Caki2 (cell line): ENCODE data around the gene CDH7. TPM values are rescaled to one million over a fixed set of nuclear protein-coding genes. Genes with fewer than 3 reads are reported as not detected.

ENCODE experiments used
- DNase-seq: peaks from one replicate; pipeline ENCODE4 v3.0.0-alpha.2; 2015; ENCODE audit warnings: low read depth
- in situ Hi-C: cut with HindIII; loops from 2 replicates; pipeline ENCODE4 v1.10.0; 2016; ENCODE audit warnings: low sequenced_read_pairs, low pct_unique_long_range_greater_than_20kb, mixed read lengths
- total RNA-seq: library from RNA; depleted of rRNA; stranded (reverse); fragments of >200 nt; shearing (Covaris generic); gene quantifications from 2 replicates; pipeline ENCODE4 v1.2.3, GENCODE V29; 2014; ENCODE audit warnings: low replicate concordance

The CDH7 gene
- total RNA-seq, 1 experiment from 2014 or later = not detected

DNA sequence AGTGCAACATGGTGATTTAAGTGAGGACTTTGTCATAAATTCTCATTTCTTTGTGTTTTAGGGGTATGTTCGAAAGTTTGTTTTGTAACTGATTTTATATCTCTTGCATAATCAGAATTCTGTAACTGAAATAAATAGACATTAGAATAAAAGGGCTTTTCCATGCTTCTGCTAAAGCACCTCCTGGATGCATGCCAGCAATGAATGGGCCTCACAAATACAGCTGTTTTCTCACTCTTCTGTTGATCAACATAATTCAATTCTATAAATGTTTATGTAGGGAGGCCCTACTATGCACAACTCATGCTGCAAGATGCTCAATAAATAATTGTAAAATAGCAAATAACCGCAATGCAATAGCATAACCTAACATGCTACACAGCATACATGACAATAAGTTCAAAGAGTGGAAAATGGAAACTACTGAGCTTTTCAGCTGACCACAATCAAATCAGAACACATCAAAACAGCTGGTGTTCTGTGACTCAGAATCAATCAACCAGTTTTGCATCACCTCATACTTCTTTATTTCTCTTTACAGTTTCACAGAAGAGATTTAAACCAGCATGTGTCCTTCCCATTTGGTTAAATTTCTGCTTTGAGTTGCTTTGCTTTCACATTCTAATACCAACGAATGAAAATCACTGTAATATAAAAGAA is 11.0 kb downstream of the CDH7 start:
- in situ Hi-C loops = no loop called here
- no peak for DNase-seq

DNA sequence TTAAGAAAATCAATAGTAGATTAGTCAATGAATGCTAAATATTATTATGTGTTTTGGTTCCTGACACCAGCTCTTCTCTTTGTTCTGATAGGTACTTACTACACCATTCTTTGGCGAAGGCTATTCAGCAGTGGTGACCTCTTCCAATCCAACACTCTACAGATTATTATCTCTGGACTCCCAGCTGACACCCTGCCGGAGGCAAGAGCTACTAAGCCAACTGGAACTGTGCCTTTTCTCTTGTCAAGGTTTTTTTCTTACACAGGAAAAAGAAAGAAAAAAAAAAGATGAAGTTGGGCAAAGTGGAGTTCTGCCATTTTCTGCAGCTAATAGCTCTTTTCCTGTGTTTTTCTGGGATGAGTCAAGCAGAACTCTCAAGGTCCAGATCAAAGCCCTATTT is 11.7 kb downstream of the CDH7 start:
- in situ Hi-C loops = no loop called here

DNA sequence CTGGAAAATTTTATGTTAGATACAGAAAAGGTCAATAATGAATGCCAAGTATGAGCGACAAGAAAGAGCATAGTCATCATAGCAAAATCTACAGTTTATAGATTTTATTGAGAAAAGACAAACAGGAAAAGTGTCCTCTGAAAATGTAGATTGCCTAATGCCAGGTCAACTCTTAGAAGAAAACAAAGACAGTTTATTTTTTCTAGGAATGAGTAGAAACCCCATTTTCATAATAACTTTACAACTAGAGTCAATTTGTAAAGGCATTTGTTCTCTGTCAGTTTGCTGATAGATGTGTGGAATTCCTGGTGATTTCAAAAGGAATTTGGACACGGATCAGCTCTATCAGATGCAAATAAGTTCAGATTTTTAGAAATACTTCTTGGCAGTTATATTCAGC is 16.6 kb downstream of the CDH7 start:
- in situ Hi-C loops = no loop called here
- no peak for DNase-seq

More for the DNA sequence above, 11.7 kb downstream of the CDH7 start:
- no peak for DNase-seq

DNA sequence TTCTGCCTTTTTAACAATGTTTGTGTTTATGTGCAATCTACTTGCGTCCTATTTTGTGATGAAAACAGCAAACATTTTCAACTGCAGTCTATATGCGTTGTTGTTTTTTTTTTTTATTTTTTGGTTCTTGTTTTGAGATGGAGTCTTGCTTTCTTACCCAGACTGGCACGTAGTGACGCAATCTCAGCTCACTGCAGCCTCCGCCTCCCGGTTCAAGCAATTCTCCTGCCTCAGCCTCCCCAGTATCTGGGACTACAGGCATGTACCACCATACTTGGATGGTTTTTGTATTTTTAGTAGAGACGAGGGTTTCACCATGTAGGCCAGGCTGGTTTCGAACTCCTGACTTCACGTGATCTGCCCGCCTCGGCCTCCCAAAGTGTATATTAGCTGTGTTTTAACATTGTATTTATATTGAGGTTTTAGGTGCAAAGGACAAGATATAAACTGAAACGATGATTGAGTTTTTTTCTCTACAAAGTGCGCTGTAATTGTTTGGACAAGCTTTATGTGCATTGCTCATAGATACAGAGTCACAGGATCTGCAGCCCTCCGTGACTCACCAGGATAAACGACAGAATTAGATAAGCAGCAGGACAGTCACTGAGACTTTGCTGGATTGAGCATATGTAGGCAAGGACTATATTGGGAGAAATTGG is 17.4 kb downstream of the CDH7 start:
- in situ Hi-C loops = no loop called here
- DNase-seq = peak; percentile 80

GRCh38 chr18:65769652-65770051 is 18.8 kb downstream of the CDH7 start:
- DNase-seq = no peak
- in situ Hi-C loops = no loop called here

DNA sequence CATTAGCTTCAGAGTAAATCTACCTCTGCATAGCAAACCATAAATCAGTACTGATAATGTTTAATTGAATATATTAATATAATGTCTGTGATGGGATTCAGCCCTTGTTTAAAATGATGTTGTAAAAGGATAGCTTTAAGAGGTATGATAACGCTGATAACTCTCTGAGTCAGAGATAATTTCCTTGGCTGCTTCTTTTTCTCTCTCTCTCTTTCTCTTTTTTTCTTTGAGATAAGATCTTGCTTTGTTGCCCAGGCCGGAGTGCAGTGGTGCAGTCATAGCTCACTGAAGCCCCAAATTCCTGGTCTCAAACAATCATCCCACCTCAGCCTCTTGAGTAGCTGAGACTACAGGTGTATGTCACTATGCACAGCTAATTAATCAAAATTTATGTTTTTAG is 35.7 kb downstream of the CDH7 start:
- DNase-seq = no peak
- in situ Hi-C loops = no loop called here

DNA sequence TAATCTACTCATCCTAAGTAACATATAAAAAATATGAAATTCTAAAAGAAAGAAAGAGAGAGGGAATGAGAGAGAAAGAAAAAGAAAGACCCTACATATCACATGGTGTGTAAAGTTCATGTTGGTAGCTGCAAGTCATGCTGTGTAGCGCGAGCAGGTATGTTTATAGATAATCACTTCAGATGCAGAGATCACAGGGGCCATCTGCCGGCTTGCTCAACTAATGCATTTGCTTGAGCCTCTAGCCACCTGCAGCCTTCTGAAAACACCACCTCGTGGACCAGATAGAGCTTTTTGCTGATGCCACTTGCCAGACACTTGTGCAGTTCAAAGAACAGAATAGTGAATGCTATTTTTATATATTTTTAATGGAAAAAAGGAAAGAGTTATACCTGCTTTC is 37.6 kb downstream of the CDH7 start:
- in situ Hi-C loops = no loop called here
- DNase-seq = peak; percentile 45

- in situ Hi-C loops = no loop called here
- no peak for DNase-seq
Observed at GRCh38 chr18:65790604-65791003, 39.8 kb downstream of the CDH7 start.

DNA sequence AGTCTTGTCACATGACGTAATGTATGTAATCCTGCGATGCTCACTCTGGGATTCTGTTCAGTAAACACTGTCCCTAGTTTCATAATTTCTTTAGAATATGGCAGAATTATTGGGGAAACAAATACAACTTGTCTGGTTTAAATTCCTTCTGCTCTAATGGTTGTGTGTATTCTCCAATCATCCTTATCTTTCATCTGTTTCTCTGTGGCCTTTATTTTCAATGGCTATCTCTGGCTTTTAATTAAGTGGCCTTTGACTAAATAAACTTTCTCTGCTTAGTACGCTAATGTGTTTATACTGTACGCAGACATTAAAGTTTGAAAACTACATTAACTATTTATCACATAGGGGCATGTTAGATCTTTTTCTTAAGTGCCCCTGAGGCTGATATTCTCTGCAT is 40.9 kb downstream of the CDH7 start:
- DNase-seq = no peak
- in situ Hi-C loops = no loop called here

- in situ Hi-C loops = no loop called here
- DNase-seq = no peak
Observed at GRCh38 chr18:65792456-65793074, 41.8 kb downstream of the CDH7 start.

DNA sequence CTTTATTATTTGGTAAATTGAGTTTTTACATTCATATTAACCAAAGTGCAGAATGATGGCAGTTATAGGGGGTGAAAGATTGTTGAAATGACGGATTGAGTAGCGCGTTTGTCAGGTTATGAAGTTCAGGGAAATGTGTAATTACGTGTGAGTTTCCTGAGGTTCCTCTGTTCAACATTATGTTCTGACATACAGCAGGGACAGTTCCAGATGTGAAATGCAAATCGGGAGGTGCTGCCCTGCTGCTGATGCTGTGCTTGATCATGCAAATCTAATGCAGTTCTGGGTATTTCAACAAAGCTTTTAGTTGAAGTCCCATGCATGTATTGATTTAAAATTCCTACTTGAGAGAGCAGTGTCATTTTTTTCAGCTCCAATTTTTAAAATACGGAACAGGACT is 57.9 kb downstream of the CDH7 start:
- in situ Hi-C loops = no loop called here
- no peak for DNase-seq

GRCh38 chr18:65811307-65811706 is 60.5 kb downstream of the CDH7 start:
- in situ Hi-C loops = no loop called here
- no peak for DNase-seq

DNA sequence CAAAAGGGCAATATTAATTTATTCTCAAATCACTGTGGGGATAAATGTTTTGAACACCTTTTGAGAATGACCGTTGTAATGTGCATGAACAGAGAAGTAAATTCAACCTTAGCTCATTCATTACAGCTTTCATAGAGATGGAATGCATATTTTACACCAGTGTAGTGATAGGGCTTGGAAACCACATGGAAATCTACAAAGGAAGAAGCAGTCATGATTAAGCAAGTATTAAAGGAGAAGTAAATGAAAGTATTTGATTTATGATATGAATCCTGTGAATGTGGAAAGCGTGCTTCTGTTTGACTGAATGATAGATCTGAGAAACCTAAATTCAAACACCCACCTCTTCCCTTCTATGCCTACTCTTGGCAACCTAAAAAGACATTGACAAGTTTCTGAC is 64.7 kb downstream of the CDH7 start:
- no peak for DNase-seq
- in situ Hi-C loops = no loop called here

DNA sequence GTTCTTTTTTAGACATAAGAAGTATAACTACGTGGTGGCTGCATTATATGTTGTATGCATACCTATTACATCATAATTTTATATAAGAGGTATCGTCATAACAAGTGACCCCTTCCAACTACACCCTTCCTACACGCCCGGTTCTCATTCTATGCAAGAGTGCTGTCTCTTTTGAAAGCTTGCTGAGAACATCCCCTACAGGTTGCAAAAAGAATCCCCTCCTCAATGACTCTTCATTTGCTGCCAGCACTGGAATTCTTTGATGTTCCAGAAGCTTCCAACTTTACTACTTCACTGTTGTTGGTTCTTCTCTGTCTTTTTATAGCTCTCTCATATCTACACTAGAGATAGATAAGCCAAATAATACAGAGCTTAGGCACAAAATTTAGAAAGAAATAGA is 66.4 kb downstream of the CDH7 start:
- in situ Hi-C loops = no loop called here

GRCh38 chr18:65821911-65822310 is 71.1 kb downstream of the CDH7 start:
- in situ Hi-C loops = no loop called here
- DNase-seq = no peak

More for the DNA sequence above, 66.4 kb downstream of the CDH7 start:
- DNase-seq = no peak

- no peak for DNase-seq
- in situ Hi-C loops = no loop called here
Observed at GRCh38 chr18:65822826-65823225, 72.0 kb downstream of the CDH7 start.

- no peak for DNase-seq
- in situ Hi-C loops = no loop called here
Observed at GRCh38 chr18:65827444-65827843, 76.6 kb downstream of the CDH7 start.

DNA sequence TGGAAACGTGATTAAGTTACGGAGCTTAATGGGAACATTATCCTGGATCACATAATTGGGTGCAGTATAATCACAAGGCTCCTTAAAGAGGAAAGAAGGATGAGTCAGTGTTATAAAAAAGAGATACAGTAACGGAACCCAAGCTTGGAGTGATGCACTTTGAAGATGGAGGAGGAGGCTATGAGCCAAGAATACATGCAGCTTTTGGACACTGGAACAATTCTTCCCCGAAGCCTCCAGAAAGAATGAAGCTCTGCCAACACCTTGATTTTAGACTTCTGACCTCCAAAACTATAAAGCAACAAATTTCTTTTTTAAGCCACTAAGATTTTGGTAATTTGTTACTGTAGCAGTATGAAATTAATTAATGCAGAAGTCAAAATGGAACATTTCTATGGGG is 85.1 kb downstream of the CDH7 start:
- DNase-seq = no peak
- in situ Hi-C loops = no loop called here

DNA sequence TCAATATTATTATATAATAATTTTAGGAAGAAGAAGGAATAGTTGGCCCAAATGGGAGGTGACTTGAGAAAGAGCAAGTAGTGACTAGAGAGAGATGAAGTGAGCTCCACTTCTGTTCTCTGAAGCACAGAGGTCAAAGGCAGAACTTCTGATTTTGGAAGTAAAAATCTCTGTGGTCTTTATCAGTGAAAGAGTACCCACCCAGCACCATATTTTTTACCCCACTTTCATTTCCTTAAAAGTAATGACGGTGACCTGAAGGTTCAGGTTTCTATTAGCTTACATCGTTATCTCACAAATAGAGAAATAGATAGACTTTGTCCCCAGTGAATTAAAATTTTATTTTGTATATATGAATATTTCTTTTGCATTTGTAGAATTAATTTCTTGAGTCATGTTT is 95.3 kb downstream of the CDH7 start:
- DNase-seq = no peak
- in situ Hi-C loops = no loop called here

DNA sequence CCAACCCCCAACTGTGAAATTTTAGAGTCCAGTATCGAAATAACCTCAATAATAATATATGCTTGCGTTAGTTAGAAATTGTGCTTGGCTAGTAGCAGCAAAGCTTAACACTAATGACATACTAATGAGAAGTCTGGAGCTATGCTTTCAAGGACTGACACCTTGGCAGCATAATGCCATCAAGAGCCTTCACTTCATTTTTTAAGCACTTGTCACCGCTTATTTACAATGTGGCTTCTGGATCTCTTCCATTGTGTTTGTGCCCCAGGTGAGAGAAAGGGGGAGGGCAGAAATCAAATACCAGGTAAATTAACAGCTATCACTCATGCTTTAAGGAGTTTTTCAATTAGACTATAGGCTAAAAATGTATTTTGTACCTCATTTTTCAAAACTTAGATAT is 101.5 kb downstream of the CDH7 start:
- no peak for DNase-seq
- in situ Hi-C loops = no loop called here
